WTC11 (cell line): ENCODE data around the gene CDKN1C. TPM values are rescaled to one million over a fixed set of nuclear protein-coding genes. Genes with fewer than 3 reads are reported as not detected.
A peak's percentile ranks its signal among the peaks of the same experiment; 100 is the strongest.

ENCODE experiments used
- ATAC-seq: fragments of 200-7000 bp; cut with Tn5 transposase; 2 replicates; pipeline ENCODE4 v1.10.0; 2021; ENCODE audit warnings: mild to moderate bottlenecking, moderate library complexity
- CTCF ChIA-PET: fragments of 300-600 bp; sonication (Branson Sonifier 250); formaldehyde crosslinking; loops from one replicate; lab custom pipeline; 2021; ENCODE audit warnings: antibody characterized with exemption; lab: Charles Lee
- POLR2A ChIA-PET: fragments of 350-600 bp; sonication (Branson Sonifier 250); formaldehyde crosslinking; loops from one replicate; lab custom pipeline; 2021; ENCODE audit warnings: antibody characterized with exemption; lab: Charles Lee
- DNase-seq: peaks from one replicate; pipeline ENCODE4 v3.0.0; 2021; ENCODE audit warnings: low spot score
- H3K27ac Mint-ChIP-seq: 2 replicates; pipeline ENCODE4 v1.8.0; 2021; ENCODE audit warnings: mixed read lengths
- H3K27me3 Mint-ChIP-seq: 2 replicates; pipeline ENCODE4 v1.8.0; 2021; ENCODE audit warnings: low read depth, mild to moderate bottlenecking, moderate library complexity, mixed read lengths
- H3K36me3 Mint-ChIP-seq: 2 replicates; pipeline ENCODE4 v1.8.0; 2021; ENCODE audit warnings: mixed read lengths
- H3K4me1 Mint-ChIP-seq: 2 replicates; pipeline ENCODE4 v1.8.0; 2022; ENCODE audit warnings: mixed read lengths
- H3K4me3 Mint-ChIP-seq: 2 replicates; pipeline ENCODE4 v1.8.0; 2021; ENCODE audit warnings: mild to moderate bottlenecking, moderate library complexity, mixed read lengths
- H3K9me3 Mint-ChIP-seq: 2 replicates; pipeline ENCODE4 v1.8.0; 2021; ENCODE audit warnings: mixed read lengths
- ATF1 ChIP-seq: sonication (generic); formaldehyde crosslinking; IDR thresholded peaks from 2 replicates; pipeline ENCODE4 v1.8.1; 2023; ENCODE audit warnings: mild to moderate bottlenecking, moderate library complexity, missing genetic modification reagents
- CTCF ChIP-seq: fragments of 200-600 bp; IDR thresholded peaks from 2 replicates; pipeline ENCODE4 v1.8.0; 2022; ENCODE audit warnings: antibody characterized with exemption
- E2F1 ChIP-seq: sonication (generic); formaldehyde crosslinking; IDR thresholded peaks from 2 replicates; pipeline ENCODE4 v1.8.0; 2022; ENCODE audit warnings: mild to moderate bottlenecking, missing genetic modification reagents
- GTF2I ChIP-seq: fragments of 250-450 bp; sonication (Bioruptor Pico); conservative IDR thresholded peaks from 2 replicates; pipeline ENCODE4 v1.4.0; 2021; ENCODE audit warnings: mild to moderate bottlenecking
- HMGA2 ChIP-seq: fragments of 250-450 bp; sonication (Bioruptor Pico); IDR thresholded peaks from 2 replicates; pipeline ENCODE4 v1.4.0; 2021; ENCODE audit warnings: mild to moderate bottlenecking, moderate library complexity
- HMGXB4 ChIP-seq: sonication (generic); formaldehyde crosslinking; IDR thresholded peaks from 2 replicates; pipeline ENCODE4 v1.8.1; 2023; ENCODE audit warnings: mild to moderate bottlenecking, moderate library complexity, missing genetic modification reagents
- KAT7 ChIP-seq: sonication (generic); formaldehyde crosslinking; IDR thresholded peaks from 2 replicates; pipeline ENCODE4 v1.8.1; 2023; ENCODE audit warnings: missing genetic modification reagents, mild to moderate bottlenecking, borderline replicate concordance
- MLX ChIP-seq: sonication (generic); formaldehyde crosslinking; IDR thresholded peaks from 2 replicates; pipeline ENCODE4 v1.8.1; 2023; ENCODE audit warnings: mild to moderate bottlenecking, missing genetic modification reagents, moderate library complexity
- NFYB ChIP-seq: sonication (generic); formaldehyde crosslinking; conservative IDR thresholded peaks from 2 replicates; pipeline ENCODE4 v1.8.0; 2022; ENCODE audit warnings: low read depth, missing genetic modification reagents
- NR3C1 ChIP-seq: sonication (generic); formaldehyde crosslinking; conservative IDR thresholded peaks from 2 replicates; pipeline ENCODE4 v1.8.1; 2023; ENCODE audit warnings: low read depth, mild to moderate bottlenecking, missing genetic modification reagents
- PRDM15 ChIP-seq: sonication (generic); formaldehyde crosslinking; IDR thresholded peaks from 2 replicates; pipeline ENCODE4 v1.8.0; 2022; ENCODE audit warnings: missing genetic modification reagents
- RELA ChIP-seq: sonication (generic); formaldehyde crosslinking; IDR thresholded peaks from 2 replicates; pipeline ENCODE4 v1.8.1; 2022; ENCODE audit warnings: missing genetic modification reagents, mild to moderate bottlenecking, borderline replicate concordance
- SMAD3 ChIP-seq: sonication (generic); formaldehyde crosslinking; IDR thresholded peaks from 2 replicates; pipeline ENCODE4 v1.8.0; 2022; ENCODE audit warnings: missing genetic modification reagents, mild to moderate bottlenecking, borderline replicate concordance
- SMAD4 ChIP-seq: sonication (generic); formaldehyde crosslinking; IDR thresholded peaks from 2 replicates; pipeline ENCODE4 v1.8.0; 2022; ENCODE audit warnings: mild to moderate bottlenecking, missing genetic modification reagents
- SOX15 ChIP-seq: fragments of 250-450 bp; sonication (Bioruptor Pico); IDR thresholded peaks from 2 replicates; pipeline ENCODE4 v1.9.0; 2021; ENCODE audit warnings: mild to moderate bottlenecking
- ZBTB43 ChIP-seq: sonication (generic); formaldehyde crosslinking; IDR thresholded peaks from 2 replicates; pipeline ENCODE4 v1.8.1; 2023; ENCODE audit warnings: mild to moderate bottlenecking, missing genetic modification reagents
- ZNF121 ChIP-seq: sonication (generic); formaldehyde crosslinking; IDR thresholded peaks from 2 replicates; pipeline ENCODE4 v1.8.0; 2023; ENCODE audit warnings: missing genetic modification reagents
- ZNF232 ChIP-seq: sonication (generic); formaldehyde crosslinking; IDR thresholded peaks from 2 replicates; pipeline ENCODE4 v1.8.0; 2022; ENCODE audit warnings: mild to moderate bottlenecking, missing genetic modification reagents
- ZNF281 ChIP-seq: sonication (generic); formaldehyde crosslinking; IDR thresholded peaks from 2 replicates; pipeline ENCODE4 v1.8.0; 2023; ENCODE audit warnings: mild to moderate bottlenecking, missing genetic modification reagents
- ZNF317 ChIP-seq: sonication (generic); formaldehyde crosslinking; IDR thresholded peaks from 2 replicates; pipeline ENCODE4 v1.8.1; 2023; ENCODE audit warnings: low read depth, mild to moderate bottlenecking, moderate library complexity, missing genetic modification reagents, borderline replicate concordance
- ZNF423 ChIP-seq: fragments of 250-450 bp; sonication (Bioruptor Pico); IDR thresholded peaks from 2 replicates; pipeline ENCODE4 v2.1.2; 2022; ENCODE audit warnings: mild to moderate bottlenecking, moderate library complexity
- total RNA-seq: library from RNA; stranded (reverse); gene quantifications from 3 replicates; pipeline ENCODE4 v1.2.3, GENCODE V29; 2021

The CDKN1C gene
- total RNA-seq, 1 experiment from 2014 or later, result 25.0 TPM

- no peak overlapping the region for H3K27ac Mint-ChIP-seq
- DNase-seq (no peak), ATAC-seq (no peak)
- POLR2A ChIA-PET, result no interaction called here
- TF ChIP-seq NFYB (CRISPR knock-in tag) (no peak), ATF1 (CRISPR knock-in tag) (no peak)
- H3K4me1 Mint-ChIP-seq, result peaks cover 30% of the 10 kb centered on the region
- peaks cover 65% of the 10 kb centered on the region for H3K27me3 Mint-ChIP-seq
- CTCF ChIA-PET, result interaction anchor here (0.9 to 4.6 kb wide), 2 partner anchors 9 to 370 kb away, joined by 3 to 46 read pairs; no protein-coding TSS in a partner anchor
- H3K4me3 Mint-ChIP-seq, result peak overlapping the region; percentile 66
- H3K9me3 Mint-ChIP-seq, result peaks cover 17% of the 10 kb centered on the region
- peaks cover 19% of the 10 kb centered on the region for H3K36me3 Mint-ChIP-seq
Measured at GRCh38 chr11:2901196-2901796, 15.7 kb upstream of the CDKN1C start.

- H3K36me3 Mint-ChIP-seq, result no peaks in the 10 kb centered on the region
- ChIA-PET POLR2A (no interaction called here), CTCF (no interaction called here)
- ATAC-seq, result no peak
- H3K27me3 Mint-ChIP-seq, result peaks cover 67% of the 10 kb centered on the region
- H3K9me3 Mint-ChIP-seq, result peaks cover 6% of the 10 kb centered on the region; the same call in 1 of the 2 replicates
- no peak overlapping the region; the same call in 1 of the 2 replicates for H3K27ac Mint-ChIP-seq
- H3K4me3 Mint-ChIP-seq, result no peak overlapping the region
- DNase-seq, result no peak
- peaks cover 30% of the 10 kb centered on the region for H3K4me1 Mint-ChIP-seq
- TF ChIP-seq HMGXB4 (no peak), PRDM15 (CRISPR knock-in tag) (no peak), SMAD4 (CRISPR knock-in tag) (no peak), KAT7 (CRISPR knock-in tag) (no peak), ZNF232 (no peak), SMAD3 (CRISPR knock-in tag) (no peak), ZNF423 (CRISPR knock-in tag) (no peak), HMGA2 (CRISPR knock-in tag) (no peak), ZNF281 (CRISPR knock-in tag) (no peak), NR3C1 (CRISPR knock-in tag) (no peak), ZBTB43 (CRISPR knock-in tag) (no peak), E2F1 (CRISPR knock-in tag) (no peak), RELA (CRISPR knock-in tag) (no peak), ZNF121 (no peak), MLX (CRISPR knock-in tag) (no peak), CTCF (no peak), SOX15 (CRISPR knock-in tag) (no peak), ZNF317 (CRISPR knock-in tag) (no peak), GTF2I (CRISPR knock-in tag) (no peak)
Measured at GRCh38 chr11:2899080-2899783, 13.7 kb upstream of the CDKN1C start.
